ENCODE results near the gene SPACA4.

The SPACA4 gene

DNA sequence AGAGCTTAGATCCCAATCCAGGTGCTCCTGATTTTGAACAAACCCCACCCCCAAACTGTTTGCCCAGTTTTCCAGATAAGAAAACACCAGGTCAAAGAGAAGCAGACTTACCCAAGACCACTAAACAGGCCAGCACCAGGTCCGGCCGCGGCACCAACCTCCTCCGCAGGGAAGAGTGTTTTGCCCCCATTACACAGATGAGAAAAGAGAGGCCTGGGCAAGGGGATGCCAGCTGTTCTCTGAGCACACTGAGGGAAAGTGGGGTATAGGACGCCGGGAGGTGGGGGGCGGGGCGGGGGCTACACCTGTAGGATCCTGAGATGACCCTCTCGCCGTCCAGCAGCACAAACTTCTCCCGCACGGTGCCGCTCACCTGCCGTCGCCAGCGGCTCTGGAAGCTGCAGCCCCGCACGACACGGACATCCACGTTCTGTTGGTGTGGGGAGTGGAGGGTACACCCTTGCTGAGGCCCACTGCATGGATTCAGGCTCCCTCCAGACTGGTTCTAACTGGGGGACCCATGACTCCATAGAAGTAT, 3.1 kb downstream of the SPACA4 start:
- Histone ChIP-seq H3K36me3 (ENCODE audit: control insufficient read depth, low read length) (peaks cover 19% of the 10 kb centered on the region), H4K20me1 (ENCODE audit: control insufficient read depth, insufficient read depth, low read depth, low read length) (no peaks in the 10 kb centered on the region), H3K4me1 (ENCODE audit: control insufficient read depth, low read length) (0 out of 2 replicates have a peak, but pooled peaks cover 3% of the 10 kb centered on the region), H3F3A (ENCODE audit: control insufficient read depth, insufficient read depth) (peaks cover 6% of the 10 kb centered on the region), H3K27me3 (ENCODE audit: control insufficient read depth, low read length) (no peaks in the 10 kb centered on the region), H3K4me3 (ENCODE audit: low read length) (no peak overlapping the region), H3K79me2 (ENCODE audit: control insufficient read depth, low read length) (no peaks in the 10 kb centered on the region), H3K9me3 (ENCODE audit: control insufficient read depth, insufficient read depth, low read length) (no peaks in the 10 kb centered on the region), H3K9me2 (replicated peaks; ENCODE audit: control insufficient read depth, low read length) (no peaks in the 10 kb centered on the region), H3K27ac (ENCODE audit: low read depth, low read length) (no peak overlapping the region), H3K4me2 (ENCODE audit: low read length) (no peak overlapping the region)
- no peak for TF ChIP-seq EZH2phosphoT487 (IDR thresholded peaks at IDR 0.05; ENCODE audit: borderline replicate concordance, low read length)
- TF ChIP-seq, protein P1, sequence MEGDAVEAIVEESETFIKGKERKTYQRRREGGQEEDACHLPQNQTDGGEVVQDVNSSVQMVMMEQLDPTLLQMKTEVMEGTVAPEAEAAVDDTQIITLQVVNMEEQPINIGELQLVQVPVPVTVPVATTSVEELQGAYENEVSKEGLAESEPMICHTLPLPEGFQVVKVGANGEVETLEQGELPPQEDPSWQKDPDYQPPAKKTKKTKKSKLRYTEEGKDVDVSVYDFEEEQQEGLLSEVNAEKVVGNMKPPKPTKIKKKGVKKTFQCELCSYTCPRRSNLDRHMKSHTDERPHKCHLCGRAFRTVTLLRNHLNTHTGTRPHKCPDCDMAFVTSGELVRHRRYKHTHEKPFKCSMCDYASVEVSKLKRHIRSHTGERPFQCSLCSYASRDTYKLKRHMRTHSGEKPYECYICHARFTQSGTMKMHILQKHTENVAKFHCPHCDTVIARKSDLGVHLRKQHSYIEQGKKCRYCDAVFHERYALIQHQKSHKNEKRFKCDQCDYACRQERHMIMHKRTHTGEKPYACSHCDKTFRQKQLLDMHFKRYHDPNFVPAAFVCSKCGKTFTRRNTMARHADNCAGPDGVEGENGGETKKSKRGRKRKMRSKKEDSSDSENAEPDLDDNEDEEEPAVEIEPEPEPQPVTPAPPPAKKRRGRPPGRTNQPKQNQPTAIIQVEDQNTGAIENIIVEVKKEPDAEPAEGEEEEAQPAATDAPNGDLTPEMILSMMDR (IDR thresholded peaks at IDR 0.05; ENCODE audit: low read depth, low read length, poor library complexity, severe bottlenecking): no peak

DNA sequence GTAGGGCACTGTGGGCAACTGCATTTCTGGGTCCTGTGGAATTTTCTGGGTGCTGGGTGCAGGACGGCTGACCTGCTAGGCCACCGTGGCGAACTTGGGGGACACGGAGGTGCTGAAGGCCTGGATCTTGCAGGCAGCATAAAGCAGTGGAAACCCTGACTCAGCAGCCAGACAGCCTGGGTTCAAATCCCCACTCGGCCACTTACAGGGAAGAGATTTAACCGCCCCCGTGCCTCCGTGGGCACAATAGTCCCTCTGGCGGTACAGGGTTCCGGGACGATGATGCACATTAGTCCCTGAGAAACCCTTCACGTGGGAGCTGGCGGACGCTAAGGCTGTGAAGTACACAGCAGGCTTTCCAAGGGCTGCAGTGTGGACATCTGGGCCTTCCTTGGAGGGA, 5.3 kb downstream of the SPACA4 start:
- no peak for TF ChIP-seq EZH2phosphoT487 (IDR thresholded peaks at IDR 0.05; ENCODE audit: borderline replicate concordance, low read length)
- TF ChIP-seq, protein P1 (IDR thresholded peaks at IDR 0.05; ENCODE audit: low read depth, low read length, poor library complexity, severe bottlenecking): no peak
- Histone ChIP-seq H3K27me3 (ENCODE audit: control insufficient read depth, low read length) (no peaks in the 10 kb centered on the region), H3K4me3 (ENCODE audit: low read length) (no peak overlapping the region), H3K36me3 (ENCODE audit: control insufficient read depth, low read length) (peaks cover 41% of the 10 kb centered on the region), H3F3A (ENCODE audit: control insufficient read depth, insufficient read depth) (peaks cover 16% of the 10 kb centered on the region), H3K4me2 (ENCODE audit: low read length) (no peak overlapping the region), H3K27ac (ENCODE audit: low read depth, low read length) (no peak overlapping the region), H3K9me2 (replicated peaks; ENCODE audit: control insufficient read depth, low read length) (no peaks in the 10 kb centered on the region), H3K9me3 (ENCODE audit: control insufficient read depth, insufficient read depth, low read length) (no peaks in the 10 kb centered on the region), H3K79me2 (ENCODE audit: control insufficient read depth, low read length) (peaks cover 13% of the 10 kb centered on the region), H3K4me1 (ENCODE audit: control insufficient read depth, low read length) (peaks cover 8% of the 10 kb centered on the region), H4K20me1 (ENCODE audit: control insufficient read depth, insufficient read depth, low read depth, low read length) (peaks cover 6% of the 10 kb centered on the region; the same call in 1 of the 2 replicates)

DNA sequence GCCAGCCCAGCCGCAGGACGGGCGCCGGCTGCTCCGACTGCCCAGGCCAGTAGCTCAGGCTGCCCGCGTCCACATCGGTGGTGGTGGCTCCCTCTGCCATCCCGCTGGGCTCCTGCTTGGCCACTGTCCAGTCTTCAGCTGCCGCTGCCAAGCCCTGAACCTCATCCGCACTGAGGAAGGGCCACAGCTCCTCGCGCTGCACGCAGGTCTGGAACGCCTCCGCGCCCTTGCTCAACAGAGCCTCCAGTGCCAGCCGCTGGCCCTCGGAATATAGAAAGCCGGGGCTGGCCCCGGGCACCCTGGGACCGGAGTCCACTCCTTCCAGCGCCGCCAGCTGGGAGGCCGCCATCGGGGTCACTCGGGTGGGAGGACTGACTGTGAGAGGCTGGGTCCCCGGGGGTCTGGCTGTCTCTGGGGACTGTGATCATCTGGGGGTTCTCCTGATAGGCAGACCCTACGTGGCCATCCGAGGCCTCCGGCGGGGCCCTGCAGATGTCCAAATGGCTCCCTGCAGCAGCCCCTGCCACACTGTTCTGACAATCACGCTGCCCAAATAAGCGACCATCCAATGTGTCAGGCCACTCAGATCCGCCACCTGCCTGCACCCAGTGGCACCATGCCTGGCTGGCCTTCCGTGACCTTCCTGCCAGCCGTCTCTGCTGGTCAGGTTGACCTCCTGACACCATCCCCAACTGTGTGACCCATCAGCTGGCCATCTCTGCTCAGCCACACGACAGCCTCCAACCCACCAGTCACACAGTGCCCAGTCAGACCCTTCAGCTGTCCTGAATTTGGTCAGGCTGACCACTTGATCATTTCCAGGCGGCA, 6.7 kb downstream of the SPACA4 start:
- Histone ChIP-seq H4K20me1 (ENCODE audit: control insufficient read depth, insufficient read depth, low read depth, low read length) (peaks cover 19% of the 10 kb centered on the region), H3K27me3 (ENCODE audit: control insufficient read depth, low read length) (no peaks in the 10 kb centered on the region), H3K79me2 (ENCODE audit: control insufficient read depth, low read length) (peaks cover 26% of the 10 kb centered on the region), H3K36me3 (ENCODE audit: control insufficient read depth, low read length) (peaks cover 55% of the 10 kb centered on the region), H3F3A (ENCODE audit: control insufficient read depth, insufficient read depth) (peaks cover 28% of the 10 kb centered on the region), H3K27ac (ENCODE audit: low read depth, low read length) (no peak overlapping the region), H3K4me1 (ENCODE audit: control insufficient read depth, low read length) (peaks cover 19% of the 10 kb centered on the region), H3K9me3 (ENCODE audit: control insufficient read depth, insufficient read depth, low read length) (no peaks in the 10 kb centered on the region), H3K4me2 (ENCODE audit: low read length) (no peak overlapping the region), H3K4me3 (ENCODE audit: low read length) (no peak overlapping the region), H3K9me2 (replicated peaks; ENCODE audit: control insufficient read depth, low read length) (no peaks in the 10 kb centered on the region)
- TF ChIP-seq EZH2phosphoT487 (IDR thresholded peaks at IDR 0.05; ENCODE audit: borderline replicate concordance, low read length): no peak

DNA sequence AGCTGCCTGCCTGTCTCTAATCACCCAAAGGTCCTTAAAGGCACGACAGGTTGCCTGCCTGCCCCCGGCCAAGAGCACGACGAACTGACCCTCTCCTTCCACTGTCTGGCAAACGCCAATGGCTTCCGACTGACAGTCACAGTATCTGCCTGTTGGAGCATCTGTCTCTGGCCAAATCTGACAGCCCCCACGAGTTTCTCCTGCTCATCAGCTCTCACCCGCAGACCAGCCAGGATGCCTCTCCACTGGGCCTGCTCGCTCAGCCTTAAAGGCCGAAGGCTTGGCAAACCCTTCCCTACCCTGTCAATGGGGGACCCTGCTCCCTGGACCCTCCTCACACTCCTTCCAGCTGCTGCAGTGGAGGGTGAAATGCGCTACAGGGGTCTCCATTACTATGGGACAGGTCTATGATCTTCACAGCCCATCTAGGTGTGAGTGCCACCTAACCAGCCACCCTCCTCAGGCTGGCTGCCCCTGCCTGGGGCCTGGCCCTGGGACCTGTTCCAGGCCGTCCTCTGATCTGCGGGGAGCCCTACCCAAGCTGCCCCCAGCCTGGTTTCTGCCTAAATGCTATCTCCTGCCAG, 7.4 kb downstream of the SPACA4 start:
- Histone ChIP-seq H3K79me2 (ENCODE audit: control insufficient read depth, low read length) (peaks cover 33% of the 10 kb centered on the region), H3K4me1 (ENCODE audit: control insufficient read depth, low read length) (peaks cover 17% of the 10 kb centered on the region), H4K20me1 (ENCODE audit: control insufficient read depth, insufficient read depth, low read depth, low read length) (peaks cover 23% of the 10 kb centered on the region), H3K9me2 (replicated peaks; ENCODE audit: control insufficient read depth, low read length) (no peaks in the 10 kb centered on the region), H3K27ac (ENCODE audit: low read depth, low read length) (no peak overlapping the region), H3K27me3 (ENCODE audit: control insufficient read depth, low read length) (no peaks in the 10 kb centered on the region), H3F3A (ENCODE audit: control insufficient read depth, insufficient read depth) (peaks cover 34% of the 10 kb centered on the region), H3K4me3 (ENCODE audit: low read length) (no peak overlapping the region), H3K9me3 (ENCODE audit: control insufficient read depth, insufficient read depth, low read length) (no peaks in the 10 kb centered on the region), H3K36me3 (ENCODE audit: control insufficient read depth, low read length) (peaks cover 61% of the 10 kb centered on the region), H3K4me2 (ENCODE audit: low read length) (no peak overlapping the region)
- TF ChIP-seq, protein P1 (IDR thresholded peaks at IDR 0.05; ENCODE audit: low read depth, low read length, poor library complexity, severe bottlenecking): no peak
- no peak for TF ChIP-seq EZH2phosphoT487 (IDR thresholded peaks at IDR 0.05; ENCODE audit: borderline replicate concordance, low read length)
